Uterus (tissue), 4 donors: ENCODE results near the gene GNAO1. TPM values are rescaled to one million over a fixed set of nuclear protein-coding genes. Genes with fewer than 3 reads are reported as not detected.
A peak's percentile ranks its signal among the peaks of the same experiment; 100 is the strongest.
"Not testable (repeated sequence)": the region's sequence is repeated elsewhere in the genome, so short reads cannot be mapped to it uniquely, and the experiment has no call there.

Source experiments
- DNase-seq, 2 donors: peaks; one replicate each; pipeline ENCODE4 v3.0.0-alpha.2; 2019 to 2020
- H3K27ac ChIP-seq, 2 donors: fragments of 200-600 bp; sonication (generic); 1 replicate in 1 of 2; 2 replicates in 1 of 2; pipeline ENCODE4 v1.5.1; 2016 to 2018
- H3K27me3 ChIP-seq, 2 donors: fragments of 200-600 bp; sonication (generic); one replicate each; pipeline ENCODE4 v1.5.1; 2018 to 2019; ENCODE audit warnings: control low read depth in 1 of 2
- H3K36me3 ChIP-seq, 2 donors: fragments of 200-600 bp; sonication (generic); one replicate each; pipeline ENCODE4 v1.5.1; 2019; ENCODE audit warnings: control low read depth in 1 of 2
- H3K4me1 ChIP-seq, 2 donors: fragments of 200-600 bp; sonication (generic); one replicate each; pipeline ENCODE4 v1.5.1; 2018 to 2019; ENCODE audit warnings: control low read depth in 1 of 2
- H3K4me3 ChIP-seq, 2 donors: fragments of 200-600 bp; sonication (generic); 1 replicate in 1 of 2; 2 replicates in 1 of 2; pipeline ENCODE4 v1.5.1; 2018 to 2019; ENCODE audit warnings: mild to moderate bottlenecking in 1 of 2
- H3K9me3 ChIP-seq, 2 donors: fragments of 200-600 bp; sonication (generic); one replicate each; pipeline ENCODE4 v1.5.1; 2019; ENCODE audit warnings: control low read depth in 1 of 2
- CTCF ChIP-seq, 4 experiments: fragments of 200-600 bp in 2 of 4; fragments of 450-650 bp in 2 of 4; sonication (generic) in 2 of 4; IDR thresholded peaks; one replicate each; pipeline ENCODE4 v1.5.1; 2016 to 2019; ENCODE audit warnings: antibody characterized with exemption in 4 of 4, mild to moderate bottlenecking in 2 of 4, moderate library complexity in 1 of 4
- POLR2A ChIP-seq, 2 donors: fragments of 450-650 bp; IDR thresholded peaks; one replicate each; pipeline ENCODE4 v1.6.1; 2016; ENCODE audit warnings: antibody characterized with exemption in 2 of 2, mild to moderate bottlenecking in 1 of 2, moderate library complexity in 1 of 2
- intact Hi-C: fragments of 100-400 bp; cut with DNase I; formaldehyde crosslinking; loops from one replicate; pipeline ENCODE4 v1.15.1; 2023; ENCODE audit warnings: low total_unique reads
- total RNA-seq, 4 donors: library from RNA; depleted of rRNA in 3 of 4; stranded (reverse); fragments of >200 nt in 3 of 4; gene quantifications; one replicate each; pipeline versions ENCODE4 v1.1.0 to v1.2.4, GENCODE V29; 2014 to 2023
- donor health status: DM: yes; HTN: yes; CAD: no.

The GNAO1 gene
- total RNA-seq, 4 donors from 2014 or later = 0.26 to 7.2 (median 1.6) TPM; not detected in 1

DNA sequence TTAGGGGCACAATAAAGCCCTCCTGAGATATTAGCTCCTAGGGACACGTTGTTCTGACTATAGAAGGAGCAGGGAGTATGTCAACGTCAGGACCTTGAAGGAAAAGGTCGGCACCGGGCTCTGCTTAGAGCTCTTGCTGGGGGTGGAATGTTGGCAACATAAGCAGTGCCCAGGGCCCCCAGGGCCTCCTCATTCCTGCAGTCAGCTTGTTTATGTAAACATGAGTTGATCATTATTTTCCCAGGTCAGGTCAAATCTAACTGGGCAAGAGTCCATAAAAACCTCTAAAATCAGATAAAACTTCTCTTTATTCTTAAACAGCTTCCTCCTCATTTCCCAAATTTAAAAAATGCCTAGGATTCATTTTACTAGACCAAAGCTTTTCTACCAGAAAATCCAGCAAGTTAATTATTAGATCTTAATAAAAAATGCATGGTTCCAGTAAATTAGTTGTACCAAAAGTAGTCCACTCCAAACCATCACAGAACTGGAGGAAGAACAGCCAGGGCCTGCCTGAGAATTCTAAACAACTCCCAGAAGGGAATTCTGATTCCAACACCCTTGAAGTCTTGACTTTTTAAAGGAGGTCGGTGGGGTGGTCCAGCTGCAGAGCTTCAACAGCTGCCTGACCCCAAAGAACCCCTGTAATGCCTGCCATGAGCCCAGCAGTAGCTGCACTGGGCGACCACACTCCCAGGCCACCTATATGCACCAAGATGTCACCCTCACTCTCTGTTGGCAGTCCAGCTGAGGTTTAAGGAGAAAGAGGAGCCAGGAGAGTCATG, 179.8 kb downstream of the GNAO1 start:
- DNase-seq = no peak
- intact Hi-C loops = no loop called here
- Histone ChIP-seq H3K4me1 (peaks cover 0 to 7% of the 10 kb centered on the region in 2 donors), H3K27ac (peak overlapping the region in 1 of 2 donors; percentile 23), H3K36me3 (no peaks in the 10 kb centered on the region), H3K4me3 (no peak overlapping the region), H3K9me3 (no peaks in the 10 kb centered on the region), H3K27me3 (no peaks in the 10 kb centered on the region)
- no peak for TF ChIP-seq POLR2A (IDR thresholded peaks at IDR 0.05)
- no peak for TF ChIP-seq CTCF (IDR thresholded peaks at IDR 0.05)

GRCh38 chr16:56371660-56371937, 180.3 kb downstream of the GNAO1 start:
- DNase-seq = no peak
- Histone ChIP-seq H3K27ac (peak overlapping the region in 1 of 2 donors; percentile 23), H3K36me3 (no peaks in the 10 kb centered on the region), H3K9me3 (no peaks in the 10 kb centered on the region), H3K4me3 (no peak overlapping the region), H3K27me3 (no peaks in the 10 kb centered on the region), H3K4me1 (peaks cover 0 to 7% of the 10 kb centered on the region in 2 donors)
- TF ChIP-seq POLR2A (IDR thresholded peaks at IDR 0.05) = no peak
- no peak for TF ChIP-seq CTCF (IDR thresholded peaks at IDR 0.05)
- intact Hi-C loops = no loop called here

DNA sequence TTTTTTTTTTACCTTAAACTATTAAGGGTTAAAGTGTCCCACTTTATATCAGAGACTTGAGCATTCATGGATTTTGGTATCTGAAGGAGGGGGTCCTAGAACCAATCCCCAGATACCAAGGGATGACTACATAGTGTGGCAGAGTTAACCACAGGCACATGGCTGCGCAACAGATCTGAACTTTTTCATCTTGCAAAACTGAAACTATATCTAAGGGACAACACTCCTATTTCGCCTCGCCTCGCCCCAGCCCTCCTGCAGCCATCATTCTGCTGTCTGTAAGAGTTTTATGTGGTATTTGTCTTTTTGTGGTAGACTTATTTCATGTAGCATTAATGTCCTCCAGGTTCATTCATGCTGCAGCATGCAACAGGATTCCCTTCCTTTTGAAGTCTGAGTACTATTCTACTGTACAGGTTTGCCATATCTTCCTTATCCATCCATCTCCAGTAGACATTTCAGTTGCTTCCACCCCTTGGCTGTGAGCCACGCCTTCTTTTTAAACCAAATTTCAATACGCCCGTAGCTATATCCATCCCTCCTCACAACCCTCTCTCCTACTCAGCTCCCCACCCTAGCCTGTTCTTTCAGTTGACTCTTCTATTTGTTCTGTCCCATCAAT, 180.8 kb downstream of the GNAO1 start:
- no peak for DNase-seq
- TF ChIP-seq CTCF (IDR thresholded peaks at IDR 0.05) (no peak), POLR2A (IDR thresholded peaks at IDR 0.05) (no peak)
- H3K4me3 ChIP-seq = no peak overlapping the region
- H3K27me3 ChIP-seq = no peaks in the 10 kb centered on the region
- H3K36me3 ChIP-seq = no peaks in the 10 kb centered on the region
- H3K4me1 ChIP-seq = peaks cover 0 to 7% of the 10 kb centered on the region in 2 donors
- no peak overlapping the region for H3K27ac ChIP-seq
- intact Hi-C loops = no loop called here
- no peaks in the 10 kb centered on the region for H3K9me3 ChIP-seq

DNA sequence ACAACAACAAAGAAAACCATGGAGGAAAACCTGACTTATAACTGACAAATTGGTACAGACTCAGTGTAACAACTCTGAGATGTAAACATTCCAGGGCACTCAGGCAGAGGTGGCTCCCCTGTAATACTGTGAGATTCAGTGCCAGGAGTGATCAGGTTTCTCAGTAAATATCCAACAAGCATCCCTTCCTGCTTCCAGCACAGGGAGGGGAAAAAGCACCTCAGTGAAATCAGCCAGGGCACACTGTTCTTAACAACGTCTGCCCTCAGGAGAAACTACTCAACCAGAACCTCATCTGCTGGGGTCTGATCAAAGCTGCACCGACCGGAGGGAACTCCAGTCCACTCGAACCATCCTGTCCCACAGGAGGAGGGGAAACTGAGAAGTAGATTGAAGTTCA, 181.7 kb downstream of the GNAO1 start:
- DNase-seq = no peak
- Histone ChIP-seq H3K27ac (no peak overlapping the region), H3K4me1 (peaks cover 0 to 7% of the 10 kb centered on the region in 2 donors), H3K4me3 (no peak overlapping the region), H3K36me3 (no peaks in the 10 kb centered on the region), H3K27me3 (no peaks in the 10 kb centered on the region), H3K9me3 (no peaks in the 10 kb centered on the region)
- no peak for TF ChIP-seq CTCF (IDR thresholded peaks at IDR 0.05)
- no peak for TF ChIP-seq POLR2A (IDR thresholded peaks at IDR 0.05)
- intact Hi-C loops = no loop called here

DNA sequence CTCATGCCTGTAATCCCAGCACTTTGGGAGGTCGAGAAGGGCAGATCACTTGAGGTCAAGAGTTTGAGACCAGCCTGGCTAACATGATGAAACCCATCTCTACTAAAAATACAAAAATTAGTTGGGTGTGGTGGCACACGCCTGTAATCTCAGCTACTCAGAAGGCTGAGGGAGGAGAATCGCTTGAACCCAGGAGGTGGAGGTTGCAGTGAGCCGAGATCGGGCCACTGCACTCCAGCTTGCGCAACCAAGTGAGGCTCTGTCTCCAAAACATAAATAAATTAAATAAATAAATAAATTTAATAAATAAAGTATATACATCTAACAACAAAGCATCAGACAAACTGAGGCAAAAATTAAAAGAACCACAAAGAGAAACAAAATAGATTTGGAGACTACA, 184.5 kb downstream of the GNAO1 start:
- H3K4me3 ChIP-seq, H3K4me1 ChIP-seq, DNase-seq: not testable (repeated sequence)

DNA sequence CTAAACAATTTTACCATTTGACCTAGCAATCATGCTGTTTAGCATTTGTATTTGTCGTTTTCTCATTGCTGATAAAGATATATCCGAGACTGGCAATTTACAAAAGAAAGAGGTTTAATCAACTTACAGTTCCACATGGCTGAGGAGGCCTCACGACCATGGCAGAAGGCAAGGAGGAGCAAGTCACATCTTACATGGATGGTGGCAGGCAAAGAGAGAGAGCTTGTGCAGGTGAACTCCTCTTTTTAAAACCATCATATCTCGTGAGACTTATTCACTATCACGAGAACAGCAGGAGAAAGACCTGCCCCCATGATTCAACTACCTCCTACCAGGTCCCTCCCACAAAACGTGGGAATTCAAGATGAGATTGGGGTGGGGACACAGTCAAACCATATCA, 187.8 kb downstream of the GNAO1 start:
- H3K27me3 ChIP-seq, H3K4me3 ChIP-seq, H3K27ac ChIP-seq, DNase-seq, H3K9me3 ChIP-seq, H3K4me1 ChIP-seq, intact Hi-C loops, H3K36me3 ChIP-seq: not testable (repeated sequence)

More for the DNA sequence above, 184.5 kb downstream of the GNAO1 start:
- H3K27ac ChIP-seq, H3K36me3 ChIP-seq, H3K9me3 ChIP-seq, intact Hi-C loops, H3K27me3 ChIP-seq: not testable (repeated sequence)

DNA sequence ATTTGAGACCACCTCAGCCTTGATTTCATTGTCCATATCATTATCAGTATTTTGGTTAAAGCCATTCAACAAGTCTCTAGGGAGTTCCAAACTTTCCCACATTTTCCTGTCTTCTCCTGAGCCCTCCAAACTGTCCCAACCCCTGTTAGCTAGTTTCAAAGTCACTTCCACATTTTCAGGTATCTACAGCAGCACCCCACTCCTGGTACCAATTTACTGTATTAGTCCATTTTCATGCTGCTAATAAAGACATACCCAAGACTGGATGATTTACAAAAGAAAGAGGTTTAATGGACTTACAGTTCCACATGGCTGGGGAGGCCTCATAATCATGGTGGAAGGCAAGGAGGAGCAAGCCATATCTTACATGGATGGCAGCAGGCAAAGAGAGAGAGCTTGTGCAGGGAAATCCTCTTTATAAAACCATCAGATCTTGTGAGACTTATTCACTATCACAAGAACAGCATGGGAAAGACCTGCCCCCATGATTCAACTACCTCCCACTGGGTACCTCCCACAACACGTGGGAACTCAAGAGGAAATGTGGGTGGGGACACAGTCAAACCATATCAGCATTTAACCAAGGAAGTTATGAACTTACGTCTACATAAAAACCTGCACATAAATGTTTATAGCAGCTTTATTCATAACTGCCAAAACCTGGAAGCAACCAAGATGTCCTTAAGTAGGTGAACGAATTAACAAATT, 189.6 kb downstream of the GNAO1 start:
- intact Hi-C loops, H3K9me3 ChIP-seq, DNase-seq, H3K4me3 ChIP-seq, H3K27ac ChIP-seq, H3K27me3 ChIP-seq, H3K4me1 ChIP-seq, H3K36me3 ChIP-seq: not testable (repeated sequence)
